OCI-LY1 (cell line): ENCODE results near the gene APOC3.
"Not testable (repeated sequence)": the region's sequence is repeated elsewhere in the genome, so short reads cannot be mapped to it uniquely, and the experiment has no call there.

ENCODE experiments used
- H2AFZ ChIP-seq: fragments of 200-600 bp; sonication (generic), shearing (Covaris generic); 2 replicates; pipeline ENCODE4 v1.6.0; 2014; ENCODE audit warnings: antibody characterized with exemption, mild to moderate bottlenecking, low read length
- H3F3A ChIP-seq: fragments of 200-600 bp; sonication (generic), shearing (Covaris generic); 2 replicates; pipeline ENCODE4 v1.6.0; 2014; ENCODE audit warnings: mild to moderate bottlenecking, antibody characterized with exemption, low read length, moderate library complexity; ENCODE audit not compliant: insufficient read depth
- H3K27ac ChIP-seq: fragments of 200-600 bp; sonication (generic); 2 replicates; pipeline ENCODE4 v1.5.1; 2014; ENCODE audit warnings: low read length, mixed run types, mild to moderate bottlenecking, low read depth; ENCODE audit not compliant: poor library complexity, severe bottlenecking
- H3K27me3 ChIP-seq: fragments of 200-600 bp; sonication (generic); 2 replicates; pipeline ENCODE4 v1.6.0; 2014; ENCODE audit warnings: antibody characterized with exemption, mild to moderate bottlenecking, low read length, moderate library complexity; ENCODE audit not compliant: insufficient read depth
- H3K36me3 ChIP-seq: fragments of 200-600 bp; sonication (generic); 2 replicates; pipeline ENCODE4 v1.6.1; 2014; ENCODE audit warnings: mild to moderate bottlenecking, antibody characterized with exemption, low read length, moderate library complexity, mixed read lengths; ENCODE audit not compliant: insufficient read depth
- H3K4me1 ChIP-seq: fragments of 200-600 bp; sonication (generic); 2 replicates; pipeline ENCODE4 v1.5.1; 2014; ENCODE audit warnings: mild to moderate bottlenecking, low read length, moderate library complexity; ENCODE audit not compliant: insufficient read depth, severe bottlenecking
- H3K4me2 ChIP-seq: fragments of 200-600 bp; sonication (generic), shearing (Covaris generic); 2 replicates; pipeline ENCODE4 v1.6.1; 2014; ENCODE audit warnings: low read length
- H3K4me3 ChIP-seq: fragments of 200-600 bp; sonication (generic); 2 replicates; pipeline ENCODE4 v1.5.1; 2014; ENCODE audit warnings: low read length, low read depth, mild to moderate bottlenecking, mixed read lengths; ENCODE audit not compliant: poor library complexity, severe bottlenecking
- H3K79me2 ChIP-seq: fragments of 200-600 bp; shearing (Covaris generic); 2 replicates; pipeline ENCODE4 v1.6.1; 2016; ENCODE audit warnings: mixed run types, low read length, mixed read lengths; ENCODE audit not compliant: insufficient read depth
- H3K9ac ChIP-seq: fragments of 200-600 bp; sonication (generic), shearing (Covaris generic); 2 replicates; pipeline ENCODE4 v1.6.1; 2014; ENCODE audit warnings: mild to moderate bottlenecking, low read length, mixed read lengths
- H3K9me2 ChIP-seq: fragments of 200-600 bp; sonication (generic), shearing (Covaris generic); 2 replicates; pipeline ENCODE4 v1.6.1; 2014; ENCODE audit warnings: low read depth, mild to moderate bottlenecking, low read length, mixed read lengths
- H3K9me3 ChIP-seq: fragments of 200-600 bp; shearing (Covaris generic); 2 replicates; pipeline ENCODE4 v1.6.1; 2014; ENCODE audit warnings: low read length, mixed read lengths
- H4K20me1 ChIP-seq: fragments of 200-600 bp; sonication (generic), shearing (Covaris generic); 2 replicates; pipeline ENCODE4 v1.6.0; 2016; ENCODE audit warnings: mild to moderate bottlenecking, low read length; ENCODE audit not compliant: insufficient read depth
- CTCF ChIP-seq: fragments of 200-600 bp; sonication (generic), shearing (Covaris generic); IDR thresholded peaks from 2 replicates; pipeline ENCODE4 v1.5.1; 2017; ENCODE audit warnings: mild to moderate bottlenecking, antibody characterized with exemption, low read length, moderate library complexity, mixed read lengths
- EZH2 ChIP-seq: fragments of 200-600 bp; sonication (generic), shearing (Covaris generic); IDR thresholded peaks from 2 replicates; pipeline ENCODE4 v1.8.0; 2017; ENCODE audit warnings: borderline replicate concordance, mixed run types, mild to moderate bottlenecking, antibody characterized with exemption, low read length, moderate library complexity, mixed read lengths

The APOC3 gene

GRCh38 chr11:116833491-116833815 is 3.7 kb downstream of the APOC3 start:
- no peaks in the 10 kb centered on the region for H4K20me1 ChIP-seq
- no peaks in the 10 kb centered on the region for H3K9me3 ChIP-seq
- H3K4me3 ChIP-seq, result no peak overlapping the region
- H3K36me3 ChIP-seq, result no peaks in the 10 kb centered on the region
- H3K27me3 ChIP-seq, result no peaks in the 10 kb centered on the region
- no peaks in the 10 kb centered on the region for H3K79me2 ChIP-seq
- TF ChIP-seq EZH2 (no peak), CTCF (no peak)
- H3K9me2 ChIP-seq, result no peaks in the 10 kb centered on the region
- H3K9ac ChIP-seq, result no peak overlapping the region
- H3K4me1 ChIP-seq, result peaks cover 8% of the 10 kb centered on the region
- H3K4me2 ChIP-seq, result no peak overlapping the region
- no peaks in the 10 kb centered on the region for H3F3A ChIP-seq
- H2AFZ ChIP-seq, result no peak overlapping the region
- H3K27ac ChIP-seq, result no peak overlapping the region

- H3K27me3 ChIP-seq, result no peaks in the 10 kb centered on the region
- H4K20me1 ChIP-seq, result no peaks in the 10 kb centered on the region
- no peaks in the 10 kb centered on the region for H3K9me2 ChIP-seq
- H3K9me3 ChIP-seq, result no peaks in the 10 kb centered on the region
- no peaks in the 10 kb centered on the region for H3K36me3 ChIP-seq
- H3K4me2 ChIP-seq, result no peak overlapping the region
- no peak overlapping the region for H3K9ac ChIP-seq
- TF ChIP-seq CTCF (no peak), EZH2 (no peak)
- no peak overlapping the region for H3K27ac ChIP-seq
- no peaks in the 10 kb centered on the region for H3F3A ChIP-seq
- no peak overlapping the region for H2AFZ ChIP-seq
- no peaks in the 10 kb centered on the region for H3K79me2 ChIP-seq
- H3K4me1 ChIP-seq, result peaks cover 8% of the 10 kb centered on the region
- H3K4me3 ChIP-seq, result no peak overlapping the region
Observed at GRCh38 chr11:116833816-116834534, 4.3 kb downstream of the APOC3 start.

- H3K27ac ChIP-seq, H4K20me1 ChIP-seq, H3F3A ChIP-seq, H3K4me3 ChIP-seq, H3K9me3 ChIP-seq, H3K4me1 ChIP-seq, H3K27me3 ChIP-seq, H2AFZ ChIP-seq, H3K36me3 ChIP-seq, H3K9me2 ChIP-seq, H3K4me2 ChIP-seq, H3K9ac ChIP-seq, H3K79me2 ChIP-seq: not testable (repeated sequence)
Observed at GRCh38 chr11:116834535-116835041, 4.9 kb downstream of the APOC3 start.
